ENCODE results near the gene KRTAP5-2. TPM values are rescaled to one million over a fixed set of nuclear protein-coding genes. Genes with fewer than 3 reads are reported as not detected.
"Not testable (repeated sequence)": the region's sequence is repeated elsewhere in the genome, so short reads cannot be mapped to it uniquely, and the experiment has no call there.

The KRTAP5-2 gene
- total and polyA plus RNA-seq, 3 donors from 2014 or later: not detected

GRCh38 chr11:1589996-1590395, 8.1 kb downstream of the KRTAP5-2 start:
- DNase-seq: no peak
- no peak overlapping the region for H3K27ac ChIP-seq
- intact Hi-C loops (cut with DNase I; ENCODE audit: low total_unique reads): no loop called here
- no peak overlapping the region for H3K4me3 ChIP-seq
- 88 to 95% methylated on average over 6 of the region's 6 CpGs for WGBS, 2 donors
- H3K4me1 ChIP-seq: no peaks in the 10 kb centered on the region
- H3K27me3 ChIP-seq: no peaks in the 10 kb centered on the region
- H3K36me3 ChIP-seq (ENCODE audit: low read depth, missing control alignments): no peaks in the 10 kb centered on the region
- H3K9me3 ChIP-seq: no peaks in the 10 kb centered on the region
- no peak for TF ChIP-seq POLR2A (IDR thresholded peaks at IDR 0.05)
- no peak for TF ChIP-seq CTCF (IDR thresholded peaks at IDR 0.05)

GRCh38 chr11:1589191-1589963, 8.7 kb downstream of the KRTAP5-2 start:
- intact Hi-C loops (cut with DNase I; ENCODE audit: low total_unique reads); DNase-seq; H3K4me1 ChIP-seq; H3K27ac ChIP-seq; H3K36me3 ChIP-seq (ENCODE audit: low read depth, missing control alignments); H3K4me3 ChIP-seq; H3K27me3 ChIP-seq; H3K9me3 ChIP-seq: not testable (repeated sequence)
- 49 to 52% methylated on average over 6 to 8 of the region's 10 CpGs for WGBS, 2 donors

GRCh38 chr11:1586699-1587098, 11.4 kb downstream of the KRTAP5-2 start:
- no peak for DNase-seq
- no peaks in the 10 kb centered on the region for H3K36me3 ChIP-seq (ENCODE audit: low read depth, missing control alignments)
- intact Hi-C loops (cut with DNase I; ENCODE audit: low total_unique reads): no loop called here
- H3K9me3 ChIP-seq: no peaks in the 10 kb centered on the region
- no peaks in the 10 kb centered on the region for H3K4me1 ChIP-seq
- H3K4me3 ChIP-seq: no peak overlapping the region
- no peak overlapping the region for H3K27ac ChIP-seq
- TF ChIP-seq POLR2A (IDR thresholded peaks at IDR 0.05) (no peak), CTCF (IDR thresholded peaks at IDR 0.05) (no peak)
- no peaks in the 10 kb centered on the region for H3K27me3 ChIP-seq
- WGBS, 2 donors: 63 to 64% methylated on average over 2 of the region's 2 CpGs

- H3K27ac ChIP-seq; DNase-seq; intact Hi-C loops (cut with DNase I; ENCODE audit: low total_unique reads); H3K4me1 ChIP-seq; H3K4me3 ChIP-seq; H3K36me3 ChIP-seq (ENCODE audit: low read depth, missing control alignments); H3K27me3 ChIP-seq; H3K9me3 ChIP-seq: not testable (repeated sequence)
- 27 to 100% methylated on average over 1 to 8 of the region's 9 CpGs for WGBS, 2 donors
Measured at GRCh38 chr11:1584661-1585370, 13.3 kb downstream of the KRTAP5-2 start, which contains the start of gene KRTAP5-1. KRTAP5-1 (minus strand) TSS chr11:1585283; CDS start chr11:1585249, 34 bp downstream.

- intact Hi-C loops (cut with DNase I; ENCODE audit: low total_unique reads): not testable (repeated sequence)
Measured at GRCh38 chr11:1582909-1583308, 15.2 kb downstream of the KRTAP5-2 start.

GRCh38 chr11:1581976-1582375, 16.1 kb downstream of the KRTAP5-2 start:
- WGBS, 2 donors: 87 to 88% methylated on average over 9 of the region's 9 CpGs
- H3K27me3 ChIP-seq: no peaks in the 10 kb centered on the region
- no peak for DNase-seq
- H3K9me3 ChIP-seq: no peaks in the 10 kb centered on the region
- no peaks in the 10 kb centered on the region for H3K4me1 ChIP-seq
- no peak overlapping the region for H3K27ac ChIP-seq
- H3K36me3 ChIP-seq (ENCODE audit: low read depth, missing control alignments): no peaks in the 10 kb centered on the region
- intact Hi-C loops (cut with DNase I; ENCODE audit: low total_unique reads): no loop called here
- TF ChIP-seq POLR2A (IDR thresholded peaks at IDR 0.05): no peak
- no peak for TF ChIP-seq CTCF (IDR thresholded peaks at IDR 0.05)
- H3K4me3 ChIP-seq: no peak overlapping the region

More at GRCh38 chr11:1582909-1583308, 15.2 kb downstream of the KRTAP5-2 start:
- H3K9me3 ChIP-seq; H3K4me1 ChIP-seq; DNase-seq; H3K27me3 ChIP-seq; H3K36me3 ChIP-seq (ENCODE audit: low read depth, missing control alignments); H3K27ac ChIP-seq; H3K4me3 ChIP-seq: not testable (repeated sequence)
- 74 to 75% methylated on average over 2 of the region's 2 CpGs for WGBS, 2 donors
